ENCODE data around the gene DACH1. TPM values are rescaled to one million over a fixed set of nuclear protein-coding genes. Genes with fewer than 3 reads are reported as not detected.
"Not testable (repeated sequence)": the region's sequence is repeated elsewhere in the genome, so short reads cannot be mapped to it uniquely, and the experiment has no call there.

The DACH1 gene
- total RNA-seq, 1 experiment from 2014 or later: 0.14 TPM

GRCh38 chr13:71778998-71779397 lies 88.0 kb downstream of the DACH1 start:
- not testable (repeated sequence) for DNase-seq (ENCODE audit: low spot score)

- DNase-seq (ENCODE audit: low spot score): no peak
Measured at GRCh38 chr13:71775966-71776365, 91.0 kb downstream of the DACH1 start.

- DNase-seq (ENCODE audit: low spot score): no peak
Measured at GRCh38 chr13:71774863-71775262, 92.1 kb downstream of the DACH1 start.

GRCh38 chr13:71773531-71773930 lies 93.5 kb downstream of the DACH1 start:
- DNase-seq (ENCODE audit: low spot score): no peak

- DNase-seq (ENCODE audit: low spot score): no peak
Measured at GRCh38 chr13:71772361-71772760, 94.6 kb downstream of the DACH1 start.

GRCh38 chr13:71771144-71771543 lies 95.9 kb downstream of the DACH1 start:
- no peak for DNase-seq (ENCODE audit: low spot score)

GRCh38 chr13:71770710-71771109 lies 96.3 kb downstream of the DACH1 start:
- no peak for DNase-seq (ENCODE audit: low spot score)

- no peak for DNase-seq (ENCODE audit: low spot score)
Measured at GRCh38 chr13:71768881-71769280, 98.1 kb downstream of the DACH1 start.

- no peak for DNase-seq (ENCODE audit: low spot score)
Measured at GRCh38 chr13:71759651-71760511, 107.1 kb downstream of the DACH1 start.

GRCh38 chr13:71758828-71759227 lies 108.2 kb downstream of the DACH1 start:
- no peak for DNase-seq (ENCODE audit: low spot score)

GRCh38 chr13:71754407-71754974 lies 112.5 kb downstream of the DACH1 start:
- DNase-seq (ENCODE audit: low spot score): no peak

- no peak for DNase-seq (ENCODE audit: low spot score)
Measured at GRCh38 chr13:71752775-71753513, 114.1 kb downstream of the DACH1 start.

GRCh38 chr13:71751073-71751472 lies 115.9 kb downstream of the DACH1 start:
- DNase-seq (ENCODE audit: low spot score): no peak

- DNase-seq (ENCODE audit: low spot score): no peak
Measured at GRCh38 chr13:71730267-71730666, 136.7 kb downstream of the DACH1 start.

GRCh38 chr13:71729441-71729840 lies 137.6 kb downstream of the DACH1 start:
- DNase-seq (ENCODE audit: low spot score): no peak

- DNase-seq (ENCODE audit: low spot score): no peak
Measured at GRCh38 chr13:71727662-71728061, 139.3 kb downstream of the DACH1 start.

- DNase-seq (ENCODE audit: low spot score): no peak
Measured at GRCh38 chr13:71727042-71727441, 140.0 kb downstream of the DACH1 start.

GRCh38 chr13:71722206-71722605 lies 144.8 kb downstream of the DACH1 start:
- no peak for DNase-seq (ENCODE audit: low spot score)

- DNase-seq (ENCODE audit: low spot score): no peak
Measured at GRCh38 chr13:71721104-71721503, 145.9 kb downstream of the DACH1 start.

GRCh38 chr13:71718931-71719330 lies 148.1 kb downstream of the DACH1 start:
- no peak for DNase-seq (ENCODE audit: low spot score)

- DNase-seq (ENCODE audit: low spot score): no peak
Measured at GRCh38 chr13:71714802-71715375, 152.1 kb downstream of the DACH1 start.

GRCh38 chr13:71712988-71713653 lies 153.9 kb downstream of the DACH1 start:
- peak; percentile 3 for DNase-seq (ENCODE audit: low spot score)

Data from H4 (cell line).